Breast epithelium (tissue), 3 donors: ENCODE measurements around the gene TRMT6.

Experiments used
- POLR2A ChIP-seq: fragments of 450-650 bp; IDR thresholded peaks from one replicate; pipeline ENCODE4 v1.6.1; 2016; ENCODE audit warnings: antibody characterized with exemption, mild to moderate bottlenecking, moderate library complexity
- POLR2AphosphoS5 ChIP-seq, 3 donors: sonication (generic); formaldehyde crosslinking; IDR thresholded peaks; one replicate each; pipeline ENCODE4 v1.6.1; 2017; ENCODE audit warnings: antibody characterized with exemption in 3 of 3
- TF ChIP-seq, protein P1 (sequence below), 3 donors: fragments of 450-650 bp; IDR thresholded peaks; one replicate each; pipeline ENCODE4 v1.5.1; 2016 to 2017; ENCODE audit warnings: antibody characterized with exemption in 3 of 3, mild to moderate bottlenecking in 3 of 3, moderate library complexity in 3 of 3

GRCh38 chr20:5919626-5920544, 30.4 kb downstream of the TRMT6 start:
- TF ChIP-seq, protein P1, sequence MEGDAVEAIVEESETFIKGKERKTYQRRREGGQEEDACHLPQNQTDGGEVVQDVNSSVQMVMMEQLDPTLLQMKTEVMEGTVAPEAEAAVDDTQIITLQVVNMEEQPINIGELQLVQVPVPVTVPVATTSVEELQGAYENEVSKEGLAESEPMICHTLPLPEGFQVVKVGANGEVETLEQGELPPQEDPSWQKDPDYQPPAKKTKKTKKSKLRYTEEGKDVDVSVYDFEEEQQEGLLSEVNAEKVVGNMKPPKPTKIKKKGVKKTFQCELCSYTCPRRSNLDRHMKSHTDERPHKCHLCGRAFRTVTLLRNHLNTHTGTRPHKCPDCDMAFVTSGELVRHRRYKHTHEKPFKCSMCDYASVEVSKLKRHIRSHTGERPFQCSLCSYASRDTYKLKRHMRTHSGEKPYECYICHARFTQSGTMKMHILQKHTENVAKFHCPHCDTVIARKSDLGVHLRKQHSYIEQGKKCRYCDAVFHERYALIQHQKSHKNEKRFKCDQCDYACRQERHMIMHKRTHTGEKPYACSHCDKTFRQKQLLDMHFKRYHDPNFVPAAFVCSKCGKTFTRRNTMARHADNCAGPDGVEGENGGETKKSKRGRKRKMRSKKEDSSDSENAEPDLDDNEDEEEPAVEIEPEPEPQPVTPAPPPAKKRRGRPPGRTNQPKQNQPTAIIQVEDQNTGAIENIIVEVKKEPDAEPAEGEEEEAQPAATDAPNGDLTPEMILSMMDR (IDR thresholded peaks at IDR 0.05): no peak
- TF ChIP-seq POLR2AphosphoS5 (IDR thresholded peaks at IDR 0.05): no peak
- no peak for TF ChIP-seq POLR2A
